SU-DHL-6 (cell line): ENCODE data around the gene ARHGAP26.

Experiments used
- H2AFZ ChIP-seq: fragments of 200-600 bp; sonication (generic); 2 replicates; pipeline ENCODE4 v1.6.1; 2014; ENCODE audit warnings: low read depth, mild to moderate bottlenecking, moderate library complexity, mixed read lengths, antibody characterized with exemption, low read length; ENCODE audit not compliant: severe bottlenecking
- H3F3A ChIP-seq: fragments of 200-600 bp; shearing (Covaris generic); 2 replicates; pipeline ENCODE4 v1.6.0; 2016; ENCODE audit warnings: antibody characterized with exemption, mild to moderate bottlenecking; ENCODE audit not compliant: insufficient read depth
- H3K27ac ChIP-seq: fragments of 200-600 bp; sonication (generic); 2 replicates; pipeline ENCODE4 v1.5.1; 2016; ENCODE audit warnings: low read depth, mild to moderate bottlenecking, low read length, moderate library complexity, mixed read lengths
- H3K27me3 ChIP-seq: fragments of 200-600 bp; sonication (generic), shearing (Covaris generic); 2 replicates; pipeline ENCODE4 v1.6.0; 2014; ENCODE audit warnings: mild to moderate bottlenecking, low read length
- H3K36me3 ChIP-seq: fragments of 200-600 bp; sonication (generic); 2 replicates; pipeline ENCODE4 v1.6.1; 2014; ENCODE audit warnings: mild to moderate bottlenecking, low read length, mixed read lengths
- H3K4me2 ChIP-seq: fragments of 300-600, 200-600 bp; shearing (Covaris generic), sonication (generic); 2 replicates; pipeline ENCODE4 v1.6.0; 2014; ENCODE audit warnings: low read length, low read depth, mild to moderate bottlenecking; ENCODE audit not compliant: poor library complexity, severe bottlenecking
- H3K4me3 ChIP-seq: fragments of 200-600 bp; sonication (generic); 2 replicates; pipeline ENCODE4 v1.5.1; 2014; ENCODE audit warnings: antibody characterized with exemption, low read length, mild to moderate bottlenecking, mixed read lengths; ENCODE audit not compliant: insufficient read depth, poor library complexity, severe bottlenecking
- H3K79me2 ChIP-seq: fragments of 200-600 bp; sonication (generic); 2 replicates; pipeline ENCODE4 v1.6.1; 2014; ENCODE audit warnings: mild to moderate bottlenecking, low read length, moderate library complexity; ENCODE audit not compliant: insufficient read depth
- H3K9ac ChIP-seq: fragments of 200-600 bp; sonication (generic); 2 replicates; pipeline ENCODE4 v1.7.0; 2014; ENCODE audit warnings: mild to moderate bottlenecking, low read length
- H3K9me2 ChIP-seq: fragments of 200-600 bp; sonication (generic); replicated peaks from 2 replicates; pipeline ENCODE4 v1.6.1; 2014; ENCODE audit warnings: low read length; ENCODE audit not compliant: insufficient read depth
- H3K9me3 ChIP-seq: fragments of 200-600 bp; sonication (generic); 2 replicates; pipeline ENCODE4 v1.6.1; 2014; ENCODE audit warnings: low read length, mixed read lengths; ENCODE audit not compliant: insufficient read depth
- H4K20me1 ChIP-seq: fragments of 200-600 bp; sonication (generic); 2 replicates; pipeline ENCODE4 v1.6.1; 2014; ENCODE audit warnings: low read depth, mild to moderate bottlenecking, antibody characterized with exemption, low read length, moderate library complexity, mixed read lengths
- EZH2phosphoT487 ChIP-seq: fragments of 200-600 bp; sonication (generic), shearing (Covaris generic); conservative IDR thresholded peaks from 2 replicates; pipeline ENCODE4 v1.6.1; 2018; ENCODE audit warnings: mild to moderate bottlenecking, antibody characterized with exemption, low read length, moderate library complexity, mixed read lengths
- TF ChIP-seq, protein P1 (sequence below): fragments of 200-600 bp; sonication (generic); IDR thresholded peaks from one replicate; pipeline ENCODE4 v1.5.1; 2017; ENCODE audit warnings: antibody characterized with exemption, mild to moderate bottlenecking, low read length, moderate library complexity; ENCODE audit not compliant: insufficient read depth, poor library complexity, severe bottlenecking

ARHGAP26 gene

DNA sequence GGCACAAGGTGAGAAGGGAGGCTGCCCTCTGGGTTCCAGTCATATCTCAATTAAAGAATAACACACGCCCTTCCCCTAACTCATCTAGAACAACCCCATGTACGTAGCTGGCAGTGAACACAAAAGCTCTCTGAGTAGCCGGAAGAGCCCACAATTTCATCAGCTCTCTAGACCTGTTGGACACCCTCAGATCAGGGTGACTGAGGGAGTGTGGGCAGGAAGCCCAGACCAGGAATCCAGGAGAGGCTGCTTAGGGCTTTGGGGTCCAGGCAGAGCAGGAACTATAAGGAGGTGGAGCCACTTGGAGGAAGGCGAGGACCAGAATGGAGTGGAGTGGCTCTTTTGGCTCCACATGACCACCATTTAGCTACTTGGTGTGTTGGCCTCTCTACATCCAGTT, 395.9 kb downstream of the ARHGAP26 start:
- TF ChIP-seq, protein P1, sequence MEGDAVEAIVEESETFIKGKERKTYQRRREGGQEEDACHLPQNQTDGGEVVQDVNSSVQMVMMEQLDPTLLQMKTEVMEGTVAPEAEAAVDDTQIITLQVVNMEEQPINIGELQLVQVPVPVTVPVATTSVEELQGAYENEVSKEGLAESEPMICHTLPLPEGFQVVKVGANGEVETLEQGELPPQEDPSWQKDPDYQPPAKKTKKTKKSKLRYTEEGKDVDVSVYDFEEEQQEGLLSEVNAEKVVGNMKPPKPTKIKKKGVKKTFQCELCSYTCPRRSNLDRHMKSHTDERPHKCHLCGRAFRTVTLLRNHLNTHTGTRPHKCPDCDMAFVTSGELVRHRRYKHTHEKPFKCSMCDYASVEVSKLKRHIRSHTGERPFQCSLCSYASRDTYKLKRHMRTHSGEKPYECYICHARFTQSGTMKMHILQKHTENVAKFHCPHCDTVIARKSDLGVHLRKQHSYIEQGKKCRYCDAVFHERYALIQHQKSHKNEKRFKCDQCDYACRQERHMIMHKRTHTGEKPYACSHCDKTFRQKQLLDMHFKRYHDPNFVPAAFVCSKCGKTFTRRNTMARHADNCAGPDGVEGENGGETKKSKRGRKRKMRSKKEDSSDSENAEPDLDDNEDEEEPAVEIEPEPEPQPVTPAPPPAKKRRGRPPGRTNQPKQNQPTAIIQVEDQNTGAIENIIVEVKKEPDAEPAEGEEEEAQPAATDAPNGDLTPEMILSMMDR: no peak
- no peak for TF ChIP-seq EZH2phosphoT487
- no peak overlapping the region for H3K9ac ChIP-seq
- no peak overlapping the region for H3K4me2 ChIP-seq
- H3K4me3 ChIP-seq: no peak overlapping the region
- no peaks in the 10 kb centered on the region for H3K9me3 ChIP-seq
- H3K27ac ChIP-seq: no peak overlapping the region
- H3K27me3 ChIP-seq: no peaks in the 10 kb centered on the region
- H3K36me3 ChIP-seq: no peaks in the 10 kb centered on the region
- H3K79me2 ChIP-seq: no peaks in the 10 kb centered on the region
- no peaks in the 10 kb centered on the region for H3K9me2 ChIP-seq
- H2AFZ ChIP-seq: no peak overlapping the region
- no peaks in the 10 kb centered on the region for H4K20me1 ChIP-seq
- no peaks in the 10 kb centered on the region for H3F3A ChIP-seq

DNA sequence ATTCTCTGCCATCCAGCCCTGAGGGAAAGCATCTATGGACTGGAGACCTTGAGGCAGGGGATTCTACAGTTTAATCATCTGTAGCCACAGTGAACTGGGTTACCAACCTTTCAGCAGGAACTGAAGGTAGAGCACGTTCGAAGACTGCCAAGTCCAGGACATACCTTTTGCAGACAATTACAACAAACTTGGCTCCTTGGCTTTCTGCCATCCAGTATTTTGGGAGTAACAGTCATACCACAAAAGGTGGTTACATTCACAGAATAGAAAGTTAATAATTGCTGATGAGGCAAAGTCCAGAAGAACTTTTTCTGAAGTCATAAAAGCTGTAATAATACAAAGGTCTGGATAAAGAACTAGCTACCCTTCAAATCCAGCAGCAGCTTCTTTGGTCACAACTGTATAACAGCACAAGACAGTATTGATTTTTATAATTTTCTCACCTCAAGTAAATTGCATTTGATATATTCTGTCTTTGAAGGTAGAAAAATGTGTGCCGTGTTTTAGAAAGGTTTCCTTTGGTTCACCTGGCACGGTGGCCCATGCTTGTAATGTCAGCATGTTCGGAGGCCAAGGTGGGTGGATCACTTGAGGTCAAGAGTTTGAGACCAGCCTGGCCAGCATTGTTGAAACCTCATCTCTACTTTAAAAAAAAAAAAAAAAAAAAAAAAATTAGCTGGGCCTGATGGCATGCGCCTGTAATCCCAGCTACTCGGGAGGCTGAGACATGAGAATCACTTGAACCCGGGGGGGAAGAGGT, 396.7 kb downstream of the ARHGAP26 start:
- Histone ChIP-seq H3K36me3 (no peaks in the 10 kb centered on the region), H3K9me2 (no peaks in the 10 kb centered on the region), H3K27ac (no peak overlapping the region), H3K4me3 (no peak overlapping the region), H3K9ac (no peak overlapping the region), H3K79me2 (no peaks in the 10 kb centered on the region), H3K4me2 (no peak overlapping the region), H3F3A (no peaks in the 10 kb centered on the region), H2AFZ (no peak overlapping the region), H4K20me1 (no peaks in the 10 kb centered on the region), H3K9me3 (no peaks in the 10 kb centered on the region), H3K27me3 (no peaks in the 10 kb centered on the region)
- no peak for TF ChIP-seq EZH2phosphoT487
- TF ChIP-seq, protein P1: no peak

DNA sequence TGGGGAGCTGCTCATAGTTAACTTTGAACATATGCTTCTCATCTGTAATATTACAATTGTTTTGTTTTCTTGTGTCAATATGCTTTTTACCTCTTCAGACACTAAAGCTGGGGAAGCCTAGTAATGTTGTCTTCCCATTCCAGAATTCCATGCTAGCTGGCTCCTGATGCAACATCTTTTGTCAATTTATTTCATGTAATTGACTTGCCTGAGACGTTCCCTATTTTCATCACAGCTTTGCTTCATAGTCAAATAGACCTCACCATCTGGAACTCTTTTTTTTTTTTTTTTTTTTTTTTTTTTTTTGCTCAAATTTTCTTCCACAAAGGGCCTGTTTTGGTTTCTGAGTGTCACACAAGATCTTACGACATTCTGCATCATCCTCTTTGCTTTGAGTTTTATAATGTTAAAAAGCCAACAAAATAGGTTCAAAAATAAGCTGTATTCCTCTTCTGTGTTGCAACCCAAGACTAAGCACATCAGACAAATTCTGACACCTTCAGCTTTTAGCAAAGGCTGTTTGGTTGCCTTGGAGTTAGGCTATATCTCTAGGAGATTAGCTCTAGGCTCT, 398.1 kb downstream of the ARHGAP26 start:
- Histone ChIP-seq H3K27me3 (no peaks in the 10 kb centered on the region), H3F3A (no peaks in the 10 kb centered on the region), H3K4me2 (no peak overlapping the region), H4K20me1 (no peaks in the 10 kb centered on the region), H3K9ac (no peak overlapping the region), H3K36me3 (no peaks in the 10 kb centered on the region), H3K9me3 (no peaks in the 10 kb centered on the region), H2AFZ (no peak overlapping the region), H3K79me2 (no peaks in the 10 kb centered on the region), H3K27ac (no peak overlapping the region), H3K4me3 (no peak overlapping the region), H3K9me2 (no peaks in the 10 kb centered on the region)
- TF ChIP-seq EZH2phosphoT487: no peak
- TF ChIP-seq, protein P1: no peak
